GM18505 (cell line): Measurements from ENCODE around the gene APOL6.

Experiments used
- ATAC-seq: cut with Tn5 transposase; IDR thresholded peaks from one replicate; pipeline ENCODE4 v1.9.1; 2021; ENCODE audit not compliant: unreplicated experiment
- POLR2A ChIP-seq: IDR thresholded peaks from 4 replicates; pipeline ENCODE4 v1.6.1; 2011; ENCODE audit warnings: borderline replicate concordance; ENCODE audit not compliant: insufficient read depth, insufficient read length; ENCODE audit errors: extremely low read depth

The APOL6 gene

DNA sequence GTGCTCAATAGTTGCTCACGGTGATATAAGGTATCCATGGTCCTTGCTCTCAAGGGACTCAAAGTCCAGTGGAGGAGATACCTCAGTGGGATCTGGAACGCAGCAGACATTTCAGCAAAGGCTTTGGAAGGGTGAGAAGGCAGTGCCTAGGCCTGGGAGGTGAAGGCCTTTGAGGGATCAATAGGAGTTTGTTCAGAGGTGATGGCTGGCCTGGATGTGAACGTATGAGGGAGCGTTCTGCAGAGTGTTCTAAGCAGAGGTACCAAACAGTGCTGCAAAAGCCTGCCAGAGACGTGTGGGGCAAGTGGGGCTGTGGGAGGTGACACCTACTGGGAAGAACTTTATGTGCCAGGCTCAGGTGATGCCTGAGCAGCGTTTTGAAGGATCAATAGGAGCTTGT is 23.7 kb upstream of the APOL6 start:
- TF ChIP-seq POLR2A = no peak
- ATAC-seq = no peak

DNA sequence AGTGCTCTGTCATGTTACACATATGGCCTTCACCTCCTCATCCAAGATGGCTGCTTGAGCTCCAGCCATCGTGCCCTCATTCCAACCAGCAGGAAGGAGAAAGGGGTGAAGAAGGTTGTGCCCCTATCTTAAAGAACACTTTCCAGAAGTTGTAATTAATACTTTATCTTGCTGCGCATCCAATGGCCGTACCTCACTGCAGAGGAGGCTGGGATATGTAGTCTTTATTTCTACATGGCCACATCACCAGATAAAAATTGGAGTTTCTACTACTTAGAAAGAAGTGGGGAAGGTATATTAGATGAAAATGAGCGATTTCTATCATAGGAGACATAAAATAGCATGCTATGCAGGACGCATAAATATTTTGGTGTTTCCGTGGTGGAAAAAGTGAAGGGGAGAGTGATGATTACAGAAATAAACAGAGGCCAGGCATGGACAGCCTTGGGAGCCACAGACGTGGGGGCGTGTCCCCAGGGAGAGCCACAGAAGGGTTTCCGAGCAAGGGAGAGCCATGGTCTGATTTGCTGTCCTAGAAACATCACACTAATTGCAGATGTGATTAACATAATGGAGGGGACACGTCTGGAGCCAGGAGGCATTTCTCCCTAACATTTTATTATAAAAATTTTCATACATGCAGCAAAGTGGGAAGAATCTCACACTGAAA is 22.3 kb upstream of the APOL6 start:
- TF ChIP-seq POLR2A = no peak
- ATAC-seq = no peak

DNA sequence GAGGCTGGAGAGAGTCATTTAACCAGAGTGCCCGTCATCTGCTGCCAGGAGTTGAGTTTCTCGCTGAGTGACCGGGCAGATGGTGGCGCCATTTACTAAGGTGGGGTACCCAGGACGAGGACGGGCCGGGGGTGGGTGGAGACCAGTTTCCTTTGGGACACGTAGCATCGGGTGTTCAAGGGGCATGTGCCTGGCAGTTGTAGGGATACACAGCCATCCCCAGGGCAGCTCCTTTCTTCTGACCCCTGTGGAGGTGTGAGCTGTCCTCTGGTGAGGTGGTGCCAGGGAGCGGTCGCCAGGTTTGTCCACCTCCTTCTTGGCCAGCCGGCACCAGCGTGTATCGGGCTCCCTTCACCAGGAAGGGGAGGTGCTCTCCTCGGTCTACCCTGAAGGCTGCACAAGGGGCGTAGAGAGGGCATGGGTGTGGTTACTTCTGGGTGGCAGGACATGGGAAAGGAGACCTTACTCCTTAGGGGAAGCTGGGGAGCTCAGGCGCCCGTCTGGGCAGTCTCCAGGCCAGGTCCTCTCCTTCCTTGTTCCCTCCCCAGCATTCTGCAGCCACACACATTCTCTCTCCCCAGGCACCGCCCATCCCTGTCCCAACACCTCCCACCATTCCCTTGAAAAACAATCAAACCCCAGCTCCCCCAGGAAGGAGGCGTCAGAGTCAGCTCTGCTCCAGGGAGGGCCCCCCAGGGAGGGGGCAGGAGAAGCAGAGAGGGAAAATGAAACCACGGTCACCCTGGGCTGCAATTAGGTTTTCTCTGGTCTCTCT is 20.8 kb upstream of the APOL6 start:
- no peak for ATAC-seq
- TF ChIP-seq POLR2A = no peak

DNA sequence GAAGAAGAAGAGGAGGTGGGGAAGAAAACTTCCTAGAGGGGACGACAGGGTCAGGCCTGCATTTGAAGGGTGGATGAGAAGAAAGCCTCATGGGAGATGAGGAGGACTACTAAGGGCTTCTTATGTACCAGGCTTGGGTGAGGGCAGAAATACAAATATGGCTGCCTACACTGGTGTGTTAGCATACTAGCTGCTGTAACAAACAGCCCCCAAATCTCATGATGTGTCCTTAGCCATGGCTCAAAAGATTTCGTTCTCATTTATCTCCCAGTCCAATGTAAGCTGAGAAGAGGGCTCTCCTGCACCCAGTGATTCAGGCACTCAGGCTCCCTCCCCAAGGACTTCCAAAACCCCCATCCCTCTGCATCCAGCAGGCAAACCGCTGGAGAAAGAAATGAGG is 19.5 kb upstream of the APOL6 start:
- no peak for ATAC-seq
- TF ChIP-seq POLR2A = no peak

DNA sequence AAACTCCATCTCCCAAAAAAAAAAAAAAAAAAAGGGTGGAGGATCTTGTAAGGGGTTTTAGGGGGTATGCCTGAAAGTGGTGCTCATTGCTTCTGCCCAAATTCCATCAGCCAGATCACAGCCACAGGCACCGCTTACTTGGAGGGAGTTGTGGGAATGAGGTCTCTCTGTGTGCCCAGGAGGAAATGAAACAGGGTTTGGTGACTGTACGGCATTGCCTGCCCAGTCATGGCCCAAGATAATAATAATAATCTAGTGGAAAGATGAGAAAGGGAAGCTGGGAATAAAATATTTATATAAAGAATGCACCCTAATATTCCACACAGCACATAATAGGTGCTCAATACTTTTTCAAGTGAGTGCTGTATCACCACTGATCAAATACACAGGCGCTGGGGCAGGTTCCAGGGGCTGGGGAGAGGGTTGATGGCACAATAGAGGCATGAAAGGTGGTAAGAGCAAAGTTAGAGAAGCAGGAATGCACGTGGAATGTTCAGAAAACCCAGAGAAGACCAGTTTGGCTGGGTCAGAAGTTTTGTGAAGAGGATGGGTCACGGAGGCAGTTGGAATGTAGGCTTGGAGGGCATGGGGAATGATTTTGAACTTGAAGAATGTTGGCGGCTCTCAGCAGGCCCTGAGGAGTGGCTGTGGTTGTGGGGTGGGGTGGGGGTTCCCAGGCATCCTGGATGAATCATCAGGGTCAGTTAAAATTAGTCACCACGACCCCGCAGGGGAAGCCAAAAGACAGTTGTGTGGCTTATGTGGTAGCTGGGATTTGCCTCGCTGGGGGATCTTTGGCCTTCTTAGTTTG is 18.6 kb upstream of the APOL6 start:
- no peak for TF ChIP-seq POLR2A
- ATAC-seq = no peak

DNA sequence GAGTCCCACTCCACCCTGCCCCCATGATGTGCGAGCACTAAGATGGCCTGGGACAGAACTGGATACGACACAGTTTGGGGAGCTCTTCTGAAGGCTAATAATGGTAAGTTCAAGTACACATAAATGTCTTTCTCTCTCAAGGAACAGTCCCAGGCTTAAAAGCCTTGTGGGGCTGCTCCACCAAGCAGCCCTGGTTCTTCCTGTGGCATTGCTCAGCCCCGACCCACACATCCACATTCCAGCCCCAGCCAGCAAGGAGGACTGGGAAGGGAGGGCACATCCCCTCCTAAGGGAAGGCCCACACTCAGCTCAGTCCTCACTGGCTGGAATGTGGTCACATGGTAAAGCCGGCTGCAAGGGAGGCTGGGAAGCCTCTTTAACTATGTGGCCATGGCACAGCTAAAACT is 17.9 kb upstream of the APOL6 start:
- ATAC-seq = no peak
- no peak for TF ChIP-seq POLR2A

DNA sequence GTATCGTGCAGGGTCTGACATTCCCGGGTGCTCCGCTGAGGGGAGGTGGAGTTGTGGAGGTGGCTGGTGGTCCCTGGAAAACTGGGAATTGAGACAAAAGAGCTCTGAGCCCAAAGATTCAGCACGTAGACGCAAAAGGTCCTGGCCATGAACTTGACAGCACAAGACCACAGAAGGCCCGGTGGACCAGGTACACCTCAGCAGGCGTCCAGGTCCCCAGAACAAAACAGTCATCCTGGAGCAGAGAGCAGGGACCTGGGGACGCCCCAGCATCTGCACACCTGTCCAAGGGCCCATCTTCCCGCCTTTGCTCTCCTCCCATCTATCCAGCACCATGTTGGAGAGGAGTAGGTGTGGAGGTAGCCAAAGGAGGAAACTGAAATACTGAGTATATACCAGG is 17.4 kb upstream of the APOL6 start:
- ATAC-seq = no peak
- no peak for TF ChIP-seq POLR2A

DNA sequence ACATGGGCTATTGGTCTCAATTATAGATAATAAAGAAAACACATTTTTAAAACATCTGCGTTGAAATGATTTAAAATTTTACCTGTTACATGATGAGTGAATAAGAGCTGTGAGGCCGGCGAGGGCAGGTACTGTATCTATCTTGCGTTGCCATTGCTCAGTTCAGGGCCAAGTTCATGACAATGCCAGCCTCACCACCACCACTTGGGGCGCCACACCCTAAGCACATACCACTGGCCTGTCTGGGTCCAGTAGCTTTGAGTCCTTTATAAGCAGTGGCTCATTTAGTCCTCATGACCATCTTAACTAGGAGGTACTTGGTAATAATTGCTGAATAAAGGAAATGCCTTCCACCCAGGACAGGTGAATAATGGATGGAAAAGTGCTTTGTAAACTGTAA is 16.6 kb upstream of the APOL6 start:
- ATAC-seq = no peak
- no peak for TF ChIP-seq POLR2A

DNA sequence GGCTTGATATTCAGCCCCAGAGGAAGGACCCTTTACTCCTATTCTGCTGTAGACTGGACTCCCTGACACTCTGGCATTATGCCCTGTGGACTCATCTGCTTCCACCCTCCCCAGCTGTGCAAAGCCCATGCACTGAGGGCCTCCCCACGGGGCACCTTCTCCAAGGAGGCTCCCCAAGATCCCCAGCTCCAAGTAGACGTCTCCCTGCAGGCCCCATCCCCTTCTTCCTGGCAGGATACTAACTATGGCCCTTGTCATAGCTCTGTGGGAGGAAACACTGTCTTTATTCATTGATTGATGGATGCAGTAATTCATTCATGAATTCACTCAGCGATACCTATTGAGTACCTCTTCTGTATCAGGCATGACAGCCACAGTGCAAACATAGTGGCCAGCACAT is 15.3 kb upstream of the APOL6 start:
- ATAC-seq = no peak
- no peak for TF ChIP-seq POLR2A

DNA sequence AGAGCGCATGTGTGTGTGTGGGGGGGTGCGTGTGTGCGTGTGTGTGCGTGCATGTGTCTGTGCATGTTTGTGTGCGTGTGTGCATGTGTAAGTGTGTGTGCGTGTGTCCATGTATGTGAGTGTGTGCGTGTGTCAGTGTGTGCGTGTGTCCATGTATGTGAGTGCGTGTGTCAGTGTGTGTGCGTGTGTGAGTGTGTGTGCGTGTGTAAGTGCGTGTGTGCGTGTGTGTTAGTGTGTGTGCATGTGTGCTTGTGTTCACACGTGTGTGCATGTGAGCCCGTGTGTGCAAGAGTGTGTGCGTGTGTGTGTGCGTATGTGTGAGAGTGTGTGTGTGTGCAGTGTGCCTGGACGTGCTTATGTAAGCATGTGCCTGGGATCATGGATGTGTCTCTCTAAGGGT is 14.7 kb upstream of the APOL6 start:
- no peak for TF ChIP-seq POLR2A
- ATAC-seq = no peak

DNA sequence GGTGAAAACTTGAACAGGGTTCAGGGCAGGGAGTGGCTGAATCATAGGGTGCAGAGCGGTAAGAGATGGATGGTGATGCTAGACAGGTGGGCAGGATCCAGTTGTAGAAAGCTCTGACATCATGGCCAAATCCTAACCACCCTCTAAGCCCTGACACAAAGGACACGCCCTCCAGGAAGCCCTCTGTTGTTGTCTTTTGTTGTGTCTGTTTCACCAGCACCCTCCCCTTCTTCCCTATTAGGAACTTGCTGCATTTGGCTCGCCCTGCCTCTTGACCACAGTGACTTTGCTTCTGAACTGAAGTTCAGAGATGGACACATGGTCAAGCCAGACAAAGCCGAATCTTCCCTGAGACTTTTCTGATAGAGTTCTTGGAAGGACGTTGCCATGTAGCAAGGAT is 14.2 kb upstream of the APOL6 start:
- no peak for ATAC-seq
- TF ChIP-seq POLR2A = no peak

DNA sequence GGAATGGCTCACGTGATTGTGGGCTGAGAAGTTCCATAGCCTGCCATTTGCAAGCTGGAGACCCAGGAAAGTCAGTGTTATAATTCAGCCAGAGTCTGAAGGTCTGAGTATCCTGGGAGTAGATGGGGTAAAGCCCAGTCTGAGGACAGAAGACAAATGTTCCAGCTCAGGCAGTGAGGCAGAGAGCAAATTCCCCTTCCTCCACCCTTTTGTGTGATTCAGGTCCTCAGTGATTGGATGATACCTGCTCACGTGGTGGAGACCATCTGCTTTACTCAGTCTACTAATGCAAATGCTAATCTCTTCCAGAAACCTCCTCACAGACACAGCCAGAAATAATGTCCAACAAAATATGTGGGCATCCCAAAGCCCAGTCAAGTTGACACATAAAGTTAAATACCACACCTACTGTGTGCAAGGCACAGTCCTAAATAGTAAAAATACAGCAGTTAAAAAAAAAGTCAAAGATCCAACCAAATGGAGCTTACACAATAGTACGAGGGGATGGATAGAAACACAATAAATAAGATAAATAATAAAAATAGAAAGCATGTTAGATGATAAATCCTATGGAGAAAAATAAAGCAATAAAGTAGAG is 13.2 kb upstream of the APOL6 start:
- ATAC-seq = no peak
- TF ChIP-seq POLR2A = no peak

DNA sequence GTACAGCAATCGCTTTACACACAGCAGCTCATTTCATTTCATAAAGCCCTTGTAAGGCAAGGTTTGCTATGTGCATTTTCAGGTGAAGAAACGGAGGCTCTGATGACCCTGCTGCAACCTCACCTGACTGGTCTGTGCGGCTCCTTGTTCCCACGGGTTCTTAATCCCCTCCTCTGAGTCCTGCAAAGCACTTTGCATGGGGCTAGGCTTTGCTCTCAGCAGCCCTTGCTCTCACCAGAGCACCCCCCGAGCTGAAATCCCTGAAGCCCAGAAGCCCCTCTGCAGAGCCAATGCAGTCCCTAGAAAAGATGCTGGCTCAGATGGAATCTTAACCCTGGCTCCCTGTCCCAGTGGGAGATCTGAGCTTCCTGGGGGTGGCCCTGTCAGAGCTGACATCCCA is 11.0 kb upstream of the APOL6 start:
- ATAC-seq = no peak
- no peak for TF ChIP-seq POLR2A
